NCI-H187 (cell line): ENCODE results near the gene KCNN4.
"Not testable (repeated sequence)": the region's sequence is repeated elsewhere in the genome, so short reads cannot be mapped to it uniquely, and the experiment has no call there.

Source experiments
- DNase-seq, 2 experiments: peaks; one replicate each; lab custom pipeline; 2025; lab: John Stamatoyannopoulos, UW

Gene KCNN4

GRCh38 chr19:43774103-43774939 is 6.5 kb downstream of the KCNN4 start:
- DNase-seq = no peak

- DNase-seq = no peak
Measured at GRCh38 chr19:43773725-43774102, 7.1 kb downstream of the KCNN4 start.

GRCh38 chr19:43769256-43769655 is 11.5 kb downstream of the KCNN4 start:
- no peak for DNase-seq

- DNase-seq = no peak
Measured at GRCh38 chr19:43768273-43769050, 12.3 kb downstream of the KCNN4 start.

GRCh38 chr19:43767818-43768217 is 13.0 kb downstream of the KCNN4 start:
- no peak for DNase-seq

- DNase-seq = no peak
Measured at GRCh38 chr19:43767316-43767715, 13.5 kb downstream of the KCNN4 start.

- no peak for DNase-seq
Measured at GRCh38 chr19:43766755-43767043, 14.1 kb downstream of the KCNN4 start.

GRCh38 chr19:43765109-43765876 is 15.5 kb downstream of the KCNN4 start:
- no peak for DNase-seq

GRCh38 chr19:43764684-43765083 is 16.1 kb downstream of the KCNN4 start:
- not testable (repeated sequence) for DNase-seq

GRCh38 chr19:43763473-43763939 is 17.3 kb downstream of the KCNN4 start:
- DNase-seq = no peak

GRCh38 chr19:43762814-43763213 is 18.0 kb downstream of the KCNN4 start:
- no peak for DNase-seq

- DNase-seq = no peak
Measured at GRCh38 chr19:43760941-43761340, 19.8 kb downstream of the KCNN4 start.

GRCh38 chr19:43759515-43759914 is 21.3 kb downstream of the KCNN4 start:
- DNase-seq = no peak

- peak; percentile 69 to 81 for DNase-seq
Measured at GRCh38 chr19:43755256-43755801, 25.4 kb downstream of the KCNN4 start.

GRCh38 chr19:43754503-43755255 is 26.1 kb downstream of the KCNN4 start, which contains the start of gene SMG9:
Gene SMG9, minus strand, starts transcription at chr19:43754962. Its CDS starts 4,221 bp downstream, at chr19:43750741.
- DNase-seq = peak; percentile 97 to 98

- DNase-seq = peak in 1 of 2 experiments; percentile 50
Measured at GRCh38 chr19:43754253-43754502, 26.6 kb downstream of the KCNN4 start.

- DNase-seq = no peak
Measured at GRCh38 chr19:43752287-43752875, 28.4 kb downstream of the KCNN4 start.

- no peak for DNase-seq
Measured at GRCh38 chr19:43751466-43752220, 29.1 kb downstream of the KCNN4 start.

- DNase-seq = no peak
Measured at GRCh38 chr19:43749898-43750297, 30.9 kb downstream of the KCNN4 start.

- DNase-seq = no peak
Measured at GRCh38 chr19:43749152-43749551, 31.6 kb downstream of the KCNN4 start.

GRCh38 chr19:43748685-43749084 is 32.1 kb downstream of the KCNN4 start:
- no peak for DNase-seq
